Calu3 (cell line): ENCODE data around the gene DNAH9. TPM values are rescaled to one million over a fixed set of nuclear protein-coding genes. Genes with fewer than 3 reads are reported as not detected.

Experiments used
- BruUV-seq: library from RNA; stranded (reverse); fragments of 400-500 nt; replicated peaks from 2 replicates; lab custom pipeline; 2021; lab: Mats Ljungman, UMichigan
- CTCF ChIA-PET: fragments of 300-600 bp; sonication (Branson Sonifier 250); formaldehyde crosslinking; loops from one replicate; lab custom pipeline; 2022; ENCODE audit warnings: antibody characterized with exemption; lab: Charles Lee
- DNase-seq: peaks from one replicate; pipeline ENCODE4 v3.0.0; 2022
- H3K27ac Mint-ChIP-seq: one replicate; pipeline ENCODE4 v1.8.0; 2022; ENCODE audit warnings: mixed read lengths; ENCODE audit not compliant: unreplicated experiment
- H3K27me3 Mint-ChIP-seq: one replicate; pipeline ENCODE4 v1.8.0; 2022; ENCODE audit warnings: mixed read lengths; ENCODE audit not compliant: unreplicated experiment
- H3K36me3 Mint-ChIP-seq: one replicate; pipeline ENCODE4 v1.8.0; 2022; ENCODE audit warnings: mild to moderate bottlenecking, moderate library complexity, mixed read lengths; ENCODE audit not compliant: insufficient read depth, unreplicated experiment
- H3K4me1 Mint-ChIP-seq: one replicate; pipeline ENCODE4 v1.8.0; 2022; ENCODE audit warnings: mild to moderate bottlenecking, low read depth, mixed read lengths; ENCODE audit not compliant: unreplicated experiment
- H3K4me3 Mint-ChIP-seq: one replicate; pipeline ENCODE4 v1.8.0; 2022; ENCODE audit warnings: mild to moderate bottlenecking, low read depth, moderate library complexity, mixed read lengths; ENCODE audit not compliant: unreplicated experiment
- H3K9me3 Mint-ChIP-seq: one replicate; pipeline ENCODE4 v1.8.0; 2022; ENCODE audit warnings: low read depth, mixed read lengths; ENCODE audit not compliant: unreplicated experiment
- intact Hi-C: fragments of 100-400 bp; cut with micrococcal nuclease; formaldehyde crosslinking; loops from one replicate; pipeline ENCODE4 v1.10.0; 2022; ENCODE audit not compliant: unreplicated experiment
- total RNA-seq: library from RNA; stranded (reverse); gene quantifications from 2 replicates; pipeline ENCODE4 v1.2.3, GENCODE V29; 2022
- TF ChIP-seq, protein P1 (sequence below): fragments of 200-600 bp; IDR thresholded peaks from one replicate; pipeline ENCODE4 v1.8.0; 2022; ENCODE audit warnings: antibody characterized with exemption; ENCODE audit not compliant: unreplicated experiment

The DNAH9 gene
- total RNA-seq, 1 experiment from 2014 or later: 0.19 TPM

DNA sequence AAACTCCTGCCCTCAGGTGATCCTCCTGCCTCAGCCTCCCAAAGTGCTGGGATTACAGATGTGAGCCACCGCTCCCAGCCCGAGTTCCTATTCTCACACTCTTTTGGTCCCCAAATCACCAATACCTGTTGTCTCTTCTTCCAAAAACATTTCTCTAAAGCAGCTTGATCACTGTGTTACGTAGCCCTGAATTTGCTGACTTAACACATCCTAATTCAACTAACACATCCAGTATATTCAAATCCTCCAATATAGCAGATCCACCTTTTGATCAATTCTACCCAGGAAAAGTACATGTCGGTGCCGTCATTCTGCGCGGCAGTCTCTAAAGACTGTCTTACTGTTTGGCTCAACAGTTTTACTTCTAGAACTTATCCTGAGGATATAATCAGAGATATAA is 207.7 kb downstream of the DNAH9 start:
- H3K4me3 Mint-ChIP-seq: no peak overlapping the region
- BruUV-seq: no TSS peak
- intact Hi-C loops: no loop called here
- no peaks in the 10 kb centered on the region for H3K36me3 Mint-ChIP-seq
- no peaks in the 10 kb centered on the region for H3K27me3 Mint-ChIP-seq
- DNase-seq: no peak
- H3K4me1 Mint-ChIP-seq: no peaks in the 10 kb centered on the region
- peaks cover 16% of the 10 kb centered on the region for H3K9me3 Mint-ChIP-seq
- TF ChIP-seq, protein P1, sequence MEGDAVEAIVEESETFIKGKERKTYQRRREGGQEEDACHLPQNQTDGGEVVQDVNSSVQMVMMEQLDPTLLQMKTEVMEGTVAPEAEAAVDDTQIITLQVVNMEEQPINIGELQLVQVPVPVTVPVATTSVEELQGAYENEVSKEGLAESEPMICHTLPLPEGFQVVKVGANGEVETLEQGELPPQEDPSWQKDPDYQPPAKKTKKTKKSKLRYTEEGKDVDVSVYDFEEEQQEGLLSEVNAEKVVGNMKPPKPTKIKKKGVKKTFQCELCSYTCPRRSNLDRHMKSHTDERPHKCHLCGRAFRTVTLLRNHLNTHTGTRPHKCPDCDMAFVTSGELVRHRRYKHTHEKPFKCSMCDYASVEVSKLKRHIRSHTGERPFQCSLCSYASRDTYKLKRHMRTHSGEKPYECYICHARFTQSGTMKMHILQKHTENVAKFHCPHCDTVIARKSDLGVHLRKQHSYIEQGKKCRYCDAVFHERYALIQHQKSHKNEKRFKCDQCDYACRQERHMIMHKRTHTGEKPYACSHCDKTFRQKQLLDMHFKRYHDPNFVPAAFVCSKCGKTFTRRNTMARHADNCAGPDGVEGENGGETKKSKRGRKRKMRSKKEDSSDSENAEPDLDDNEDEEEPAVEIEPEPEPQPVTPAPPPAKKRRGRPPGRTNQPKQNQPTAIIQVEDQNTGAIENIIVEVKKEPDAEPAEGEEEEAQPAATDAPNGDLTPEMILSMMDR: no peak
- no peak overlapping the region for H3K27ac Mint-ChIP-seq
- CTCF ChIA-PET: no interaction called here

DNA sequence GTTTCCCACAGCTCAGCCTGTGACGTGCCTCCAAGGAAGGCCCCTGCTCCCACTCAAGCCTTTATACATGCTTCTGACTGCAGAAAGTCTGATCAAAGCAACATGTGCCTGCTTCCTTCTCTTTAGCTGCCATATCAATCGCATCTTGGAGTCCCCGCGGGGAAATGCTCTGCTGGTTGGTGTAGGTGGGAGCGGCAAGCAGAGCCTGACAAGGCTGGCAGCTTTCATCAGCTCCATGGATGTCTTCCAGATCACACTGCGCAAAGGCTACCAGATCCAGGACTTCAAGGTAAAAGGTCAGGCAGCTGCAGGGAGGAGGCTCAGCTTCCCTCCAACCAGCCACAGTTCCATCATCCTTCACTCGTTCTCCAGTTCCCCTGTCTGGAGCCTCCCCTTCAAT is 209.3 kb downstream of the DNAH9 start:
- H3K36me3 Mint-ChIP-seq: no peaks in the 10 kb centered on the region
- H3K9me3 Mint-ChIP-seq: peaks cover 19% of the 10 kb centered on the region
- TF ChIP-seq, protein P1: no peak
- no peak overlapping the region for H3K27ac Mint-ChIP-seq
- no peaks in the 10 kb centered on the region for H3K4me1 Mint-ChIP-seq
- intact Hi-C loops: no loop called here
- no peak for DNase-seq
- no peak overlapping the region for H3K4me3 Mint-ChIP-seq
- BruUV-seq: no TSS peak
- CTCF ChIA-PET: no interaction called here
- H3K27me3 Mint-ChIP-seq: no peaks in the 10 kb centered on the region

DNA sequence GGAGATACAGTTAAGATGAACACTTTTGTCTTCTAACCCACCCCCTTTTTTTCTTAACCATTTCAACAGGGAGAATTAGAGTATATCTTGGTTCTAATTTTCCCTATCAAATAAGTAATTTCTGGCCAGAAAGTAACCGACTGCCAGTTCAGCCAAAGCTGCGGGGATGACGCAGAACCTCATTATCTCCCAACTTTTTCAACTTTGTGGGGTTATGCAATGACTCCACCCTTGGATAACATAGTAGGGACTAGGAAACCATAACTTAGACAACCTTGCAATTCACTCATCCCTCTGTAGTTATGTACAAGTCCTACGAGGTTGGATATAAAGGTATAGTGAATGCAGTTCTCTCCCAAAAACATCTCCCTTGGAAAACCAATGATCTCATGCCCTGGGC is 215.0 kb downstream of the DNAH9 start:
- intact Hi-C loops: no loop called here
- H3K27ac Mint-ChIP-seq: no peak overlapping the region
- H3K36me3 Mint-ChIP-seq: no peaks in the 10 kb centered on the region
- no TSS peak for BruUV-seq
- no peaks in the 10 kb centered on the region for H3K27me3 Mint-ChIP-seq
- TF ChIP-seq, protein P1: no peak
- CTCF ChIA-PET: no interaction called here
- DNase-seq: no peak
- no peak overlapping the region for H3K4me3 Mint-ChIP-seq
- no peaks in the 10 kb centered on the region for H3K4me1 Mint-ChIP-seq
- peaks cover 15% of the 10 kb centered on the region for H3K9me3 Mint-ChIP-seq

DNA sequence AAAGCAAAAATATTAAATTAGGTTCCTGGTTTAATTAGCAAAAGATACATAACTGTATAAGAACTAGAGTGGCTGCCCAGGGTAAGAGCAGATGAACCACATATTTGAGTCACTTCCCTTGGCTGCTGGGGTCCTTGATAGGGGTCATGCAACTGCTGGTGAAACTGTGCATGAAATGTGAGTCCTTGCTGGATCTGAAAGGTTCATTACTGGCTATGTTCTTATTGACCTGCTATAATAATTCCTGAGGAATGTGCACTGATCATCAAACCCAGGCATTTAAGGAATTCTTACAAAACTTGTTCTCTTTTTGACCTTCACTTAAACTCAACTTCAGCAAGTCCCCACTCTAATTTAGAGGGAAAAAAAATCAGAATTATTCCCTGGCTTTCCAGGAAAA is 215.6 kb downstream of the DNAH9 start:
- Mint-ChIP-seq H3K36me3 (no peaks in the 10 kb centered on the region), H3K4me3 (no peak overlapping the region), H3K9me3 (peaks cover 12% of the 10 kb centered on the region), H3K27me3 (no peaks in the 10 kb centered on the region), H3K4me1 (no peaks in the 10 kb centered on the region), H3K27ac (no peak overlapping the region)
- TF ChIP-seq, protein P1: no peak
- no peak for DNase-seq
- intact Hi-C loops: no loop called here
- no TSS peak for BruUV-seq
- CTCF ChIA-PET: no interaction called here
